SK-N-SH treated with all-trans-retinoic acid at 6 μM for 48 hours (cell line): ENCODE measurements around the gene OXSR1.

Experiments used
- PATZ1 ChIP-seq: fragments of 250-450 bp; sonication (Bioruptor Pico); IDR thresholded peaks from 2 replicates; pipeline ENCODE4 v1.8.0; 2020; ENCODE audit warnings: mild to moderate bottlenecking, moderate library complexity, borderline replicate concordance
- PPARA ChIP-seq: fragments of 250-450 bp; sonication (Bioruptor Pico); IDR thresholded peaks from 2 replicates; pipeline ENCODE4 v1.5.0; 2020; ENCODE audit warnings: mild to moderate bottlenecking, borderline replicate concordance
- RARB ChIP-seq: fragments of 250-450 bp; sonication (Bioruptor Pico); IDR thresholded peaks from 2 replicates; pipeline ENCODE4 v1.8.0; 2021; ENCODE audit warnings: mild to moderate bottlenecking, moderate library complexity
- SNAI2 ChIP-seq: fragments of 250-450 bp; sonication (Bioruptor Pico); IDR thresholded peaks from 2 replicates; pipeline ENCODE4 v1.5.0; 2020; ENCODE audit warnings: mild to moderate bottlenecking, moderate library complexity
- ZFP3 ChIP-seq: fragments of 250-450 bp; sonication (Bioruptor Pico); IDR thresholded peaks from 2 replicates; pipeline ENCODE4 v1.5.0; 2020; ENCODE audit warnings: mild to moderate bottlenecking, moderate library complexity
- ZFP30 ChIP-seq: fragments of 450-650 bp; formaldehyde crosslinking; IDR thresholded peaks from 2 replicates; pipeline ENCODE4 v1.5.0; 2022; ENCODE audit warnings: mild to moderate bottlenecking, moderate library complexity
- ZNF565 ChIP-seq: fragments of 450-650 bp; formaldehyde crosslinking; conservative IDR thresholded peaks from 2 replicates; pipeline ENCODE4 v1.5.0; 2020; ENCODE audit warnings: low read depth, mild to moderate bottlenecking, moderate library complexity
- TF ChIP-seq, protein P1 (sequence below): fragments of 250-450 bp; sonication (Bioruptor Pico); IDR thresholded peaks from 2 replicates; pipeline ENCODE4 v1.5.1; 2020; ENCODE audit warnings: low read depth, mild to moderate bottlenecking, moderate library complexity

- TF ChIP-seq ZFP30 (CRISPR knock-in tag) = no peak
- no peak for TF ChIP-seq PPARA (CRISPR knock-in tag)
- no peak for TF ChIP-seq RARB (CRISPR knock-in tag)
- no peak for TF ChIP-seq ZNF565 (CRISPR knock-in tag)
- TF ChIP-seq, protein P1, sequence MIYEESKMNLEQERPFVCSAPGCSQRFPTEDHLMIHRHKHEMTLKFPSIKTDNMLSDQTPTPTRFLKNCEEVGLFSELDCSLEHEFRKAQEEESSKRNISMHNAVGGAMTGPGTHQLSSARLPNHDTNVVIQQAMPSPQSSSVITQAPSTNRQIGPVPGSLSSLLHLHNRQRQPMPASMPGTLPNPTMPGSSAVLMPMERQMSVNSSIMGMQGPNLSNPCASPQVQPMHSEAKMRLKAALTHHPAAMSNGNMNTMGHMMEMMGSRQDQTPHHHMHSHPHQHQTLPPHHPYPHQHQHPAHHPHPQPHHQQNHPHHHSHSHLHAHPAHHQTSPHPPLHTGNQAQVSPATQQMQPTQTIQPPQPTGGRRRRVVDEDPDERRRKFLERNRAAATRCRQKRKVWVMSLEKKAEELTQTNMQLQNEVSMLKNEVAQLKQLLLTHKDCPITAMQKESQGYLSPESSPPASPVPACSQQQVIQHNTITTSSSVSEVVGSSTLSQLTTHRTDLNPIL (CRISPR knock-in tag) = no peak
- TF ChIP-seq SNAI2 (CRISPR knock-in tag) = no peak
- no peak for TF ChIP-seq PATZ1 (CRISPR knock-in tag)
- TF ChIP-seq ZFP3 (CRISPR knock-in tag) = no peak
Measured at GRCh38 chr3:38173834-38174418, 8.6 kb downstream of the OXSR1 start.
